GM23248 (cell line): ENCODE results near the gene JMJD6. TPM values are rescaled to one million over a fixed set of nuclear protein-coding genes. Genes with fewer than 3 reads are reported as not detected.

Source experiments
- DNase-seq: peaks from one replicate; pipeline ENCODE4 v3.0.0-alpha.2; 2015
- H2AFZ ChIP-seq: fragments of 200-600 bp; sonication (generic); 2 replicates; pipeline ENCODE4 v1.6.1; 2016; ENCODE audit warnings: antibody characterized with exemption
- H3F3A ChIP-seq: fragments of 200-600 bp; sonication (generic); 2 replicates; pipeline ENCODE4 v1.6.1; 2016; ENCODE audit warnings: mild to moderate bottlenecking, antibody characterized with exemption, mixed run types; ENCODE audit not compliant: insufficient read depth
- H3K27ac ChIP-seq: fragments of 200-600 bp; sonication (generic); 2 replicates; pipeline ENCODE4 v1.5.1; 2016; ENCODE audit warnings: mild to moderate bottlenecking
- H3K27me3 ChIP-seq: fragments of 200-600 bp; sonication (generic); replicated peaks from 2 replicates; pipeline ENCODE4 v1.6.1; 2016; ENCODE audit warnings: mild to moderate bottlenecking; ENCODE audit not compliant: insufficient read depth
- H3K36me3 ChIP-seq: fragments of 200-600 bp; sonication (generic); 2 replicates; pipeline ENCODE4 v1.6.1; 2016; ENCODE audit warnings: low read depth, mild to moderate bottlenecking
- H3K4me1 ChIP-seq: fragments of 200-600 bp; sonication (generic); 2 replicates; pipeline ENCODE4 v1.6.1; 2016; ENCODE audit warnings: mild to moderate bottlenecking; ENCODE audit not compliant: insufficient read depth
- H3K4me2 ChIP-seq: fragments of 200-600 bp; sonication (generic); one replicate; pipeline ENCODE4 v1.6.1; 2016; ENCODE audit warnings: mild to moderate bottlenecking; ENCODE audit not compliant: unreplicated experiment
- H3K4me3 ChIP-seq: fragments of 200-600 bp; sonication (generic); 2 replicates; pipeline ENCODE4 v1.5.1; 2016; ENCODE audit warnings: mild to moderate bottlenecking
- H3K79me2 ChIP-seq: fragments of 200-600 bp; sonication (generic); 2 replicates; pipeline ENCODE4 v1.6.1; 2016; ENCODE audit warnings: mild to moderate bottlenecking; ENCODE audit not compliant: insufficient read depth
- H3K9ac ChIP-seq: fragments of 200-600 bp; sonication (generic); 2 replicates; pipeline ENCODE4 v1.6.1; 2016; ENCODE audit warnings: mild to moderate bottlenecking
- H3K9me2 ChIP-seq: fragments of 200-600 bp; sonication (generic); 2 replicates; pipeline ENCODE4 v1.6.1; 2016; ENCODE audit warnings: mixed run types, mild to moderate bottlenecking, moderate library complexity; ENCODE audit not compliant: insufficient read depth
- H3K9me3 ChIP-seq: fragments of 200-600 bp; sonication (generic); one replicate; pipeline ENCODE4 v1.6.1; 2017; ENCODE audit warnings: low read depth
- H4K20me1 ChIP-seq: fragments of 200-600 bp; sonication (generic); 2 replicates; pipeline ENCODE4 v1.6.0; 2016; ENCODE audit not compliant: insufficient read depth
- EZH2 ChIP-seq: fragments of 200-600 bp; sonication (generic); IDR thresholded peaks from 2 replicates; pipeline ENCODE4 v1.6.1; 2018; ENCODE audit warnings: antibody characterized with exemption, mild to moderate bottlenecking; ENCODE audit not compliant: insufficient read depth, poor library complexity, severe bottlenecking
- EZH2phosphoT487 ChIP-seq: fragments of 200-600 bp; sonication (generic); IDR thresholded peaks from 2 replicates; pipeline ENCODE4 v1.6.1; 2018; ENCODE audit warnings: antibody characterized with exemption, moderate library complexity, mild to moderate bottlenecking, low read depth; ENCODE audit not compliant: insufficient read depth
- WGBS, 2 experiments: methylation state at CpG; one replicate each; pipeline ENCODE4 v1.1.6; 2015 to 2017; ENCODE audit warnings: low lambda C conversion rate in 2 of 2, low coverage in 1 of 2; ENCODE audit errors: missing lambda C conversion rate in 2 of 2; 5-methylcytosine and 5-hydroxymethylcytosine counted together
- in situ Hi-C: fragments of 300-500 bp; cut with MboI; formaldehyde crosslinking; loops from 2 replicates; pipeline ENCODE4 v1.15.0; 2020
- polyA plus RNA-seq: library from polyadenylated mRNA; unstranded; fragments of >200 nt; fragmentation: Nextera tagmentation; extraction: Ambion mirVana; gene quantifications from 2 replicates; pipeline ENCODE4 v1.2.1, GENCODE V29; 2016
- total RNA-seq: library from RNA; depleted of rRNA; stranded (reverse); fragments of >200 nt; shearing (Covaris generic); gene quantifications from 2 replicates; pipeline ENCODE4 v1.2.3, GENCODE V29; 2014

JMJD6 gene
- total and polyA plus RNA-seq, 2 experiments from 2014 or later = 19.0 to 40.0 TPM

- no peaks in the 10 kb centered on the region for H3K27me3 ChIP-seq
- no peaks in the 10 kb centered on the region for H3K9me2 ChIP-seq
- H3K27ac ChIP-seq = peak overlapping the region; percentile 21
- no peaks in the 10 kb centered on the region for H4K20me1 ChIP-seq
- H3K4me3 ChIP-seq = peak overlapping the region; percentile 81
- peak overlapping the region; percentile 80; the same call in 1 of the 2 replicates for H3K9ac ChIP-seq
- H3K4me1 ChIP-seq = peaks cover 30% of the 10 kb centered on the region
- WGBS, 2 experiments = 92 to 94% methylated on average over 3 of the region's 3 CpGs
- peaks cover 5% of the 10 kb centered on the region; the same call in 1 of the 2 replicates for H3K36me3 ChIP-seq
- no peak for DNase-seq
- H3K4me2 ChIP-seq = peak overlapping the region; percentile 87
- in situ Hi-C loops = no loop called here
- no peaks in the 10 kb centered on the region for H3K9me3 ChIP-seq
- TF ChIP-seq EZH2 (no peak), EZH2phosphoT487 (no peak)
- no peak overlapping the region for H2AFZ ChIP-seq
- no peaks in the 10 kb centered on the region for H3K79me2 ChIP-seq
- peaks cover 41% of the 10 kb centered on the region for H3F3A ChIP-seq
Observed at GRCh38 chr17:76672892-76673291, 53.5 kb downstream of the JMJD6 start.

DNA sequence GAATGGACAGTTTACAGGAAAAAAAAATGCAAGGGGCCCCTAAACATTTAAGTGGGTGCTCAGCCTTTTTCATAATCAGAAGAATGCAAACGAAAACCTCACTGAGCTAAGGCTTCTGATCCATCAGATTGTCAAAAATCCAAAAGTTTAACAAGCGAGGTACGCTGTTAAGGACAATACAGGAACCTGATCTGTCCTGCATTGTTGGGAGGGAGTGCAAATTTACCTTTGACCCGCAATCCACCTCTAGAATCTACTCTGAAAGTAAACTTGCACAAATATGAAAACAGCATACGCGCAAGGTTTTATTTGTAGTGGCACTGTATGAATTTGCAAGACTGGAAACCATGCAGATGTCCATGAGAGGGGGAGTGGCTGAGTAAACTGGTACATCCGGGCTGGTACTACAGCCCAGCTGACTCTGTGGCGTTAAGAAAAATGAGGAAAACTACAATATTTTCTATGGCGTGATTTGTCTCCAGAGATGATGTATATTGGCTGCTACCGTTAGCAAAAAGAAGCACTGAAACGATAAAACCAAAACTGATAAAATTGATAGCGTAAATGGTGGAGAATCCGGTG is 54.0 kb downstream of the JMJD6 start:
- 46 to 48% methylated on average over 13 of the region's 13 CpGs for WGBS, 2 experiments
- Histone ChIP-seq H3K4me2 (peak overlapping the region; percentile 87), H3F3A (peaks cover 41% of the 10 kb centered on the region), H3K36me3 (peaks cover 5% of the 10 kb centered on the region; the same call in 1 of the 2 replicates), H3K4me1 (peaks cover 30% of the 10 kb centered on the region), H3K4me3 (peak overlapping the region; percentile 81), H3K27me3 (no peaks in the 10 kb centered on the region), H3K9me3 (no peaks in the 10 kb centered on the region), H3K9me2 (no peaks in the 10 kb centered on the region), H4K20me1 (no peaks in the 10 kb centered on the region), H2AFZ (peak overlapping the region; percentile 82), H3K79me2 (no peaks in the 10 kb centered on the region), H3K9ac (peak overlapping the region; percentile 80), H3K27ac (peak overlapping the region; percentile 59)
- in situ Hi-C loops = no loop called here
- DNase-seq = peak; percentile 55
- TF ChIP-seq EZH2 = no peak
- no peak for TF ChIP-seq EZH2phosphoT487

GRCh38 chr17:76671912-76672262 is 54.5 kb downstream of the JMJD6 start:
- DNase-seq = no peak
- peak overlapping the region; percentile 82 for H2AFZ ChIP-seq
- peak overlapping the region; percentile 87 for H3K4me2 ChIP-seq
- peaks cover 5% of the 10 kb centered on the region; the same call in 1 of the 2 replicates for H3K36me3 ChIP-seq
- H3K9me2 ChIP-seq = no peaks in the 10 kb centered on the region
- peaks cover 41% of the 10 kb centered on the region for H3F3A ChIP-seq
- peaks cover 30% of the 10 kb centered on the region for H3K4me1 ChIP-seq
- no peaks in the 10 kb centered on the region for H3K27me3 ChIP-seq
- WGBS, 2 experiments = 1% methylated on average over 19 of the region's 19 CpGs
- H3K9me3 ChIP-seq = no peaks in the 10 kb centered on the region
- H3K9ac ChIP-seq = peak overlapping the region; percentile 80
- H3K4me3 ChIP-seq = peak overlapping the region; percentile 81
- H3K27ac ChIP-seq = peak overlapping the region; percentile 59
- H4K20me1 ChIP-seq = no peaks in the 10 kb centered on the region
- H3K79me2 ChIP-seq = no peaks in the 10 kb centered on the region
- in situ Hi-C loops = no loop called here
- TF ChIP-seq EZH2 = no peak
- no peak for TF ChIP-seq EZH2phosphoT487

GRCh38 chr17:76671123-76671911 is 55.1 kb downstream of the JMJD6 start:
- peak overlapping the region; percentile 80 for H3K9ac ChIP-seq
- no peaks in the 10 kb centered on the region for H3K79me2 ChIP-seq
- DNase-seq = peak; percentile 100
- H3K27me3 ChIP-seq = no peaks in the 10 kb centered on the region
- 8 to 10% methylated on average over 32 of the region's 32 CpGs for WGBS, 2 experiments
- peaks cover 30% of the 10 kb centered on the region for H3K4me1 ChIP-seq
- peak overlapping the region; percentile 81 for H3K4me3 ChIP-seq
- H4K20me1 ChIP-seq = no peaks in the 10 kb centered on the region
- H3K27ac ChIP-seq = peak overlapping the region; percentile 59; the same call in 1 of the 2 replicates
- H3K4me2 ChIP-seq = peak overlapping the region; percentile 89
- H2AFZ ChIP-seq = peak overlapping the region; percentile 88
- peaks cover 41% of the 10 kb centered on the region for H3F3A ChIP-seq
- H3K9me2 ChIP-seq = no peaks in the 10 kb centered on the region
- peaks cover 5% of the 10 kb centered on the region; the same call in 1 of the 2 replicates for H3K36me3 ChIP-seq
- TF ChIP-seq EZH2 = no peak
- no peak for TF ChIP-seq EZH2phosphoT487
- in situ Hi-C loops = no loop called here
- H3K9me3 ChIP-seq = no peaks in the 10 kb centered on the region
